Measurements from ENCODE around the gene CPN2.

Gene CPN2

GRCh38 chr3:194379651-194380050, 28.5 kb upstream of the CPN2 start:
- no peak for DNase-seq

- DNase-seq = no peak
Observed at GRCh38 chr3:194379231-194379630, 28.1 kb upstream of the CPN2 start.

- no peak for DNase-seq
Observed at GRCh38 chr3:194377708-194378107, 26.6 kb upstream of the CPN2 start.

- no peak for DNase-seq
Observed at GRCh38 chr3:194376241-194376560, 25.1 kb upstream of the CPN2 start.

GRCh38 chr3:194375473-194376240, 24.5 kb upstream of the CPN2 start:
- no peak for DNase-seq

- DNase-seq = no peak
Observed at GRCh38 chr3:194374935-194375334, 23.8 kb upstream of the CPN2 start.

- DNase-seq = no peak
Observed at GRCh38 chr3:194373899-194374298, 22.8 kb upstream of the CPN2 start.

- DNase-seq = no peak
Observed at GRCh38 chr3:194373028-194373427, 21.9 kb upstream of the CPN2 start.

GRCh38 chr3:194370753-194371152, 19.6 kb upstream of the CPN2 start:
- no peak for DNase-seq

GRCh38 chr3:194369522-194370279, 18.6 kb upstream of the CPN2 start, which contains the start of gene LRRC15:
Gene LRRC15 (minus strand): TSS chr3:194369743. CDS start chr3:194361043, 8,700 bp downstream.
- no peak for DNase-seq

GRCh38 chr3:194368918-194369317, 17.8 kb upstream of the CPN2 start:
- DNase-seq = no peak

GRCh38 chr3:194367992-194368841, 17.1 kb upstream of the CPN2 start:
- DNase-seq = no peak

GRCh38 chr3:194365978-194366490, 14.9 kb upstream of the CPN2 start:
- DNase-seq = no peak

GRCh38 chr3:194365526-194365925, 14.4 kb upstream of the CPN2 start:
- no peak for DNase-seq

GRCh38 chr3:194364652-194365434, 13.7 kb upstream of the CPN2 start:
- no peak for DNase-seq

GRCh38 chr3:194364314-194364651, 13.2 kb upstream of the CPN2 start:
- DNase-seq = no peak

GRCh38 chr3:194360568-194360967, 9.4 kb upstream of the CPN2 start:
- no peak for DNase-seq

GRCh38 chr3:194357681-194358080, 6.6 kb upstream of the CPN2 start:
- no peak for DNase-seq

- no peak for DNase-seq
Observed at GRCh38 chr3:194355379-194355778, 4.3 kb upstream of the CPN2 start.

- DNase-seq = no peak
Observed at GRCh38 chr3:194354315-194354714, 3.2 kb upstream of the CPN2 start.

- DNase-seq = no peak
Observed at GRCh38 chr3:194352667-194353246, 1.6 kb upstream of the CPN2 start.

GRCh38 chr3:194351952-194352536, 916 bp upstream of the CPN2 start:
- DNase-seq = no peak

Measured in CD4-positive, alpha-beta T cell treated with Interleukin-15 for 1 hour (primary cell).